Osteoblast (primary cell): Measurements from ENCODE around the gene LVRN. TPM values are rescaled to one million over a fixed set of nuclear protein-coding genes. Genes with fewer than 3 reads are reported as not detected.

Source experiments
- DNase-seq: peaks from one replicate; pipeline ENCODE4 v3.0.0; 2011; ENCODE audit warnings: low spot score, mixed read lengths; ENCODE audit not compliant: insufficient read length; ENCODE audit errors: missing footprints
- H2AFZ ChIP-seq: 2 replicates; pipeline ENCODE4 v1.6.0; 2011; ENCODE audit warnings: mild to moderate bottlenecking, low read length
- H3K27ac ChIP-seq: 2 replicates; pipeline ENCODE4 v1.5.1; 2011; ENCODE audit warnings: mild to moderate bottlenecking, low read depth, low read length, moderate library complexity
- H3K27me3 ChIP-seq: 2 replicates; pipeline ENCODE4 v1.6.0; 2012; ENCODE audit warnings: mild to moderate bottlenecking, control low read depth, inconsistent platforms, low read length, moderate library complexity; ENCODE audit not compliant: insufficient read depth
- H3K36me3 ChIP-seq: 2 replicates; pipeline ENCODE4 v1.5.1; 2011; ENCODE audit warnings: mild to moderate bottlenecking, low read length, control low read depth, moderate library complexity; ENCODE audit not compliant: insufficient read depth
- H3K4me1 ChIP-seq: 2 replicates; pipeline ENCODE4 v1.5.1; 2011; ENCODE audit warnings: mild to moderate bottlenecking, low read length, control low read depth, moderate library complexity; ENCODE audit not compliant: insufficient read depth
- H3K4me2 ChIP-seq: 2 replicates; pipeline ENCODE4 v1.6.0; 2011; ENCODE audit warnings: mild to moderate bottlenecking, low read length; ENCODE audit not compliant: insufficient read depth
- H3K4me3 ChIP-seq: fragments of 200-600 bp; sonication (generic); 3 replicates; pipeline ENCODE4 v1.5.1; 2012; ENCODE audit warnings: mild to moderate bottlenecking, low read length, inconsistent platforms; ENCODE audit not compliant: insufficient read depth
- H3K79me2 ChIP-seq: 2 replicates; pipeline ENCODE4 v1.6.0; 2012; ENCODE audit warnings: mild to moderate bottlenecking, low read length, control low read depth, inconsistent platforms; ENCODE audit not compliant: insufficient read depth
- H3K9me3 ChIP-seq: 2 replicates; pipeline ENCODE4 v1.5.1; 2011; ENCODE audit warnings: low read depth, low read length, control low read depth
- H4K20me1 ChIP-seq: 2 replicates; pipeline ENCODE4 v1.6.0; 2012; ENCODE audit warnings: mild to moderate bottlenecking, low read length, control low read depth; ENCODE audit not compliant: insufficient read depth
- CTCF ChIP-seq: IDR thresholded peaks from 2 replicates; pipeline ENCODE4 v1.5.1; 2011; ENCODE audit warnings: mild to moderate bottlenecking, low read depth, low read length, moderate library complexity; ENCODE audit errors: extremely low read depth
- total RNA-seq: library from RNA; depleted of rRNA; stranded (reverse); fragments of >200 nt; gene quantifications from 2 replicates; pipeline ENCODE4 v1.2.3, GENCODE V29; 2012

LVRN gene
- total RNA-seq, 1 donor, result under 0.01 TPM

- Histone ChIP-seq H2AFZ (no peak overlapping the region), H3K4me1 (peaks cover 4% of the 10 kb centered on the region), H3K36me3 (no peaks in the 10 kb centered on the region), H4K20me1 (no peaks in the 10 kb centered on the region), H3K27ac (no peak overlapping the region), H3K9me3 (no peaks in the 10 kb centered on the region), H3K4me3 (no peak overlapping the region), H3K27me3 (no peaks in the 10 kb centered on the region), H3K4me2 (no peak overlapping the region), H3K79me2 (no peaks in the 10 kb centered on the region)
- no peak for TF ChIP-seq CTCF
- no peak for DNase-seq
Observed at GRCh38 chr5:115930630-115931337, 31.5 kb upstream of the LVRN start.

GRCh38 chr5:115932991-115933390 is 29.3 kb upstream of the LVRN start:
- Histone ChIP-seq H4K20me1 (no peaks in the 10 kb centered on the region), H3K9me3 (no peaks in the 10 kb centered on the region), H3K4me3 (no peak overlapping the region), H3K27ac (no peak overlapping the region), H3K36me3 (no peaks in the 10 kb centered on the region), H3K27me3 (no peaks in the 10 kb centered on the region), H2AFZ (no peak overlapping the region), H3K4me2 (no peak overlapping the region), H3K79me2 (no peaks in the 10 kb centered on the region), H3K4me1 (peaks cover 4% of the 10 kb centered on the region)
- no peak for DNase-seq
- TF ChIP-seq CTCF, result no peak

- H3K9me3 ChIP-seq, result no peaks in the 10 kb centered on the region
- H3K4me1 ChIP-seq, result peaks cover 4% of the 10 kb centered on the region
- TF ChIP-seq CTCF, result no peak
- no peaks in the 10 kb centered on the region for H3K79me2 ChIP-seq
- peak overlapping the region; percentile 50 for H3K27ac ChIP-seq
- no peaks in the 10 kb centered on the region for H3K27me3 ChIP-seq
- H2AFZ ChIP-seq, result peak overlapping the region; percentile 78
- H3K36me3 ChIP-seq, result no peaks in the 10 kb centered on the region
- no peaks in the 10 kb centered on the region for H4K20me1 ChIP-seq
- peak overlapping the region; percentile 21 for H3K4me3 ChIP-seq
- peak overlapping the region; percentile 76 for H3K4me2 ChIP-seq
- DNase-seq, result no peak
Observed at GRCh38 chr5:115934388-115934974, 27.8 kb upstream of the LVRN start.

- Histone ChIP-seq H3K27ac (no peak overlapping the region), H2AFZ (no peak overlapping the region), H3K27me3 (no peaks in the 10 kb centered on the region), H3K9me3 (no peaks in the 10 kb centered on the region), H3K4me1 (peaks cover 6% of the 10 kb centered on the region), H3K4me2 (no peak overlapping the region), H3K79me2 (no peaks in the 10 kb centered on the region), H3K36me3 (no peaks in the 10 kb centered on the region), H4K20me1 (no peaks in the 10 kb centered on the region), H3K4me3 (no peak overlapping the region)
- no peak for DNase-seq
- TF ChIP-seq CTCF, result no peak
Observed at GRCh38 chr5:115936031-115936430, 26.2 kb upstream of the LVRN start.
